Right forelimb (tissue), 1 donor: ENCODE results near the gene LGR6.
A peak's percentile ranks its signal among the peaks of the same experiment; 100 is the strongest.
"Not testable (repeated sequence)": the region's sequence is repeated elsewhere in the genome, so short reads cannot be mapped to it uniquely, and the experiment has no call there.

ENCODE experiments used
- DNase-seq: peaks from one replicate; pipeline ENCODE4 v3.0.0-alpha.2; 2018

Gene LGR6

DNA sequence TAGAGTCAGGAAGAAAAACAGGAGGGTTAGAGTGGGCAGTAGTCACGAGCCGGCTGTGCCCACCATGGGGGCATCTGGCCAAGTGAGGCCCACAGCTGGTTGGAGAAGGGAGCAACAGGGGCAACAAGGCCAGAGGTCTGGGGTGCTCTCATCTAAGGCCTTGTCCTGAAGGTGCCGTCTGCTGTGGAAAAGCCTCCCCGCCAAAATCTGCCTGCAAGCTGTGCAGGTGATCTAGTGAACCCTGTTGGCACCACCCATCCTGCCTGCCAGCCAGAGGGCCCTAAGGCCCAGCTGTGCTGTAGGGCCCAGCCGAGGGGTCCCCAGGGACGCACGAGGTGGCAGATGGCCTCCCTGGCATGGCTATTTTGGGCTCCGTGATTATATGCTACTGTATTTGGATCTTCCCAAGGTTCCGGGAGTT is 51.3 kb downstream of the LGR6 start:
- DNase-seq: peak; percentile 46

- DNase-seq: peak; percentile 40
Observed at GRCh38 chr1:202245391-202245790, 51.8 kb downstream of the LGR6 start.

- peak; percentile 6 for DNase-seq
Observed at GRCh38 chr1:202247104-202247503, 53.5 kb downstream of the LGR6 start.

GRCh38 chr1:202247837-202248795 is 54.5 kb downstream of the LGR6 start:
- DNase-seq: peak; percentile 58

DNA sequence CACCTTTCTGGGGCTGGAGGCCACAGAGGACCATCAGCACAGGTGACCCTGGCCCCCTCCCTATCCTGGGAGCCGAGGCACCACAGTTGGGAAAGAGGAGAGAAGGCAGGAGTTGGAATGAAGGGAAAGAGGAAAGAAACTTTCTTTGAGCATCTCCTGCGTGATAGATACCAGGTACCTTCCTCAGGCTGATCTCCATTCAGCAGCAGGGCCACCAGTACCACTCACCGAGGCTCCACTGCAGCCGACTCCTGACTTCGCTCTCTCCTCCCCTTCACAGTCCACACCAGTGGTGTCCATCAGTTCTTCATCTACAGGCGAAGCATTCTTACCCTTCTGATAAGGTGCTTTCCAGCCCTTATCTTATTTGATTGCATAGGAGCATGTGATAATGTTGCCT is 55.3 kb downstream of the LGR6 start:
- no peak for DNase-seq

- peak; percentile 23 for DNase-seq
Observed at GRCh38 chr1:202249436-202249835, 55.8 kb downstream of the LGR6 start.

DNA sequence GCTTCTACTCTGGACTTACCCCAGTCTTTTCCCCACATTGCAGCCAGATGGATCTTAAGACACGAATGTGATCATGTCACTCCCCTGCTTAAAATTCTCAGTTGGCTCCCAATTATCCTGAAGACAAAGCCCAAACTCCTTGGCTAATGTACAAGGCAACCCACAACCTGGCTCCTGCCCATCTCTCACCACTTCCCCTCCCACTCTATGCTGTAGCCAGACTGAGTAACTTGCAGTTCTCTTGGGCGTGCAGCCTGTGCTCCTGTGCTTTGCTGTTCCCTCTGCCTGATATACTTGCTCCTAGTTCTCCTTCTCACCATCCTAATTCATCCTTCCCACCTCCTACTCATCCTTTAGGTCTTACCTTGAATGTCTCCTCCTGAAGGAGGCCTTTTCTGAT is 56.2 kb downstream of the LGR6 start:
- peak; percentile 39 for DNase-seq

- no peak for DNase-seq
Observed at GRCh38 chr1:202250982-202251381, 57.4 kb downstream of the LGR6 start.

- DNase-seq: peak; percentile 42
Observed at GRCh38 chr1:202251424-202252256, 58.0 kb downstream of the LGR6 start.

DNA sequence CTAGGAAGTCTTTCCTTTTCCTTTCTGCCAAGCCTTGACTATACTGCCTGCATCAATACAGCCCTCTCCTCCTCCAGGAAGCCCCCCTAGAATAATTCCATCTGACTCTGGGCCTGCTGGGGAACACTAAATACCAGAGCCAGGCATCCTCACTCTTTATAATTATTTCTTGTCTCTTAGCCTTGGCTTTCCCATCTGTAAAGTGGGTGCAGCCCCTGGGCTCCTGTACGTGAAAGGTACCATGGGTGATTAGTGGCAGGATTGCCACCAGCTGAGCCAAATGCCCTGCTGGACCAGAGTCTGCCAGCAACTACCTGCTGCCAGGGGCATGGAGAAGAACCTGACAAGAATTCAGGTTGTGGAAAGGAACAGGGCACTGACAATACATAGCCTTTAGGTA is 58.7 kb downstream of the LGR6 start:
- DNase-seq: peak; percentile 5

DNA sequence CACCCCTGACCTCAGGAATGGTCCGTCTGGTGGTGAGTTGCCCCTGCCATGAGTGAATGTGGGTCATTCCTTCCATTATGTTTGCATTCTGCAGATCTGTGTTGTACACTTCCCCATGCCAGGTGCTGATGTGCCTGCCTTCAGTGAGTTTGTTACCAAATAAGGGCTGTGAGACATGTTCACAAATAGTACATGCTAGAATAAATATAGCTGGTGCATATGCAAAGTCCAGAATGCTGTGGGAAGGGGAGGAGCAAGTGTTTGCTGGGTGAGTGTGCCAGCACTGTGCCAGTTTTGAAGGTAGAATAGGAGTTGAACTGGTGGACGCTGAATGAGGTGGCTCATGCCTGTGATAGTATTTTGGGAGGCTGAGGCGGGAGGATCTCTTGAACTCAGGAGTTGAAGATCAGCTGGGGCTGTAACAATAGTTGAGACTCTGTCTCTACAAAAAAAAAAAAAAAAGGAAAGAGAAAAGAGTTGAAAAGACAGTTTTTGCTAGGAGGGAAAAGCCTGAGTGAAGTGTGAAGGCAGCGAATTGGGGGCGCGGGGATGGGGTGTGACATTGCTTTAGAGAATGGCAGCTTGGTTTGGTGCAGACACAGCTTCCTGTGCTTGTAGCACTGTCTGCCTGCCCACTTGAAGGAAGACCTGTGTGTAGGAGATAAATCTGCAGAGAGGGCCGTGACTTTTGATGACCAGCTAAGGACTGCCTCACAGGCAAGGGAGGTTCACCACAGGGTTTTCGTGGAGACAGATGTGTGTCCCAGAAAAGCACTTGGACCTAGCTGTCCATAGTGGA is 61.1 kb downstream of the LGR6 start:
- peak; percentile 9 for DNase-seq

DNA sequence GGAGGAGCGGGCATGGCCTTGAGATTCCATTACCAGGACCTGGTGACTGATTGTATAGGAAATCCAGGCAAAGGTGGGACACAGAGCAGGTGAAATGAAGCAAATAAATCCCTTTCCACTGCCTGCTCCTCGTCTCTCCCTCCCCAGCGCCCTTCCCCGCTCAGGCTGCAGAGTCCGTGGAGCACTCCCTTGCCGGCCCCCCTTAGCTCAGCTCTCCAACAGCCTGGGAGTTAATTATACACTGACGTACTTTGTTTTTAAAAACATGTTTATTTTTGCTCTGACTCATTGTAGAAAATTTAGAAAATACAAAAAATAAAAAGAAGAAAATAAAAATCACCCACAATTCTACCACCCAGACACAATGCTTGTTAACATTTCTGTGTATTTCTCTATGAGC is 61.7 kb downstream of the LGR6 start:
- DNase-seq: no peak

DNA sequence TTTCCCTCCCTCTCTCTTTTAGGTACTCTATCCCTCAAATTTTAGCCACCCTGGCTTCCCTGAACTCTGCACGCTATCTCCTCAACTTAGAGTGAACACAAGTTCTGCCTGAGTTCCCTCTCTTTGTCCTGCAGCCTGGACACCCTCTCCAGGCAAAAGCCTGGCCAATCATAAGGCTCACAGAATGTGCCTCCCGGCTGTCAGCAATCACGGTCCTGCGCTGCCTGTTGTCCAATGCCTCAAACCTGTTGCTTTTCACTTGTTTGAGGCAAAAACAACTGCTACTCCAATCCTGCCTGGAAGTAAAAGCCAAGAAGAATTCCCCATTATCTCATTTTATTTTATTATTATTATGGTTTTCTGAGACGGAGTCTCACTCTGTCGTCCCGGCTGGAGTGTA is 66.1 kb downstream of the LGR6 start:
- DNase-seq: peak; percentile 2

DNA sequence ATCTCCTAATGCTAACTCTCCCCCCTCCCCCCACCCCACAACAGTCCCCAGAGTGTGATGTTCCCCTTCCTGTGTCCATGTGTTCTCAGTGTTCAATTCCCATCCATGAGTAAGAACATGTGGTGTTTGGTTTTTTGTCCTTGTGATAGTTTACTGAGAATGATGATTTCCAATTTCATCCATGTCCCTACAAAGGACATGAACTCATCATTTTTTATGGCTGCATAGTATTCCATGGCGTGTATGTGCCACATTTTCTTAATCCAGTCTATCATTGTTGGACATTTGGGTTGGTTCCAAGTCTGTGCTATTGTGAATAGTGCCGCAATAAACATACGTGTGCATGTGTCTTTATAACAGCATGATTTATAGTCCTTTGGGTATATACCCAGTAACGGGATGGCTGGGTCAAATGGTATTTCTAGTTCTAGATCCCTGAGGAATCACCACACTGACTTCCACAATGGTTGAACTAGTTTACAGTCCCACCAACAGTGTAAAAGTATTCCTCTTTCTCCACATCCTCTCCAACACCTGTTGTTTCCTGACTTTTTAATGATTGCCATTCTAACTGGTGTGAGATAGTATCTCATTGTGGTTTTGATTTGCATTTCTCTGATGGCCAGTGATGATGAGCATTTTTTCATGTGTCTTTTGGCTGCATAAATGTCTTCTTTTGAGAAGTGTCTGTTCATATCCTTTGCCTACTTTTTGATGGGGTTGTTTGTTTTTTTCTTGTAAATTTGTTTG is 67.8 kb downstream of the LGR6 start:
- DNase-seq: not testable (repeated sequence)

- no peak for DNase-seq
Observed at GRCh38 chr1:202263628-202264027, 70.0 kb downstream of the LGR6 start.

GRCh38 chr1:202264300-202264699 is 70.7 kb downstream of the LGR6 start:
- DNase-seq: peak; percentile 44

GRCh38 chr1:202264726-202265125 is 71.1 kb downstream of the LGR6 start:
- peak; percentile 12 for DNase-seq

DNA sequence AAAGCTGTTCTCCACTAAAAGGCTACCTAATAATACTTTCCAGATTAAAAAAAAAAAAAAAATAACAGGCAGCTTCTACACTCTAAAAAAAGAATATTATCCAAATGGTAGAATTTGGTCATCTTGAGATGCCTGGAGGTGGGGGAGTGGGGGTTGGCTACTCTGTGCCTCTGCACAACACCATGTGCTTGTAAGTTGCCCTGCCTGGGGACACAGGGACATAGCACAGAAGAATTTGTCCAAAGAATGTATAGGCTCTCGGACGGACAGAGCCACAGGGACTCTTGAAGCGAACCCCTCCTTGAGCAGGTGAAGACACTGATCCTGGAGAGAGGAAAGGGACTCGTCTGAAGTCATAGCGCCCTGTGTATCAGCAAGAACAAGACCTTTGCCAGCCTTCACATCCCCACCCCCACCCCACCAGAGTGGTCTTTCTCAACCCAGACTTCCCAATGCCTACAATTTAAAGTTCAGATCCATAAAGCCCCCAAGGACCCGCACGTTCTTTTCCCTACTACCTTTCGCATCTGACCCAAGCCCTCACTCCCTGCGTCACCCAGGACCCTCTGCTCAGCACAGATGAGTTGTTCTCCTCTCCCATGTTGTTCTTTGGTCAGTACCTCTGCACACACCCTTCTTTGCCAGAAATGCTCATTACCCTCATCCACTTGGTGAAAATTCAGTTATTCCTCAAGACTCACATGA is 72.6 kb downstream of the LGR6 start:
- DNase-seq: no peak

- peak; percentile 32 for DNase-seq
Observed at GRCh38 chr1:202268032-202268431, 74.4 kb downstream of the LGR6 start.

DNA sequence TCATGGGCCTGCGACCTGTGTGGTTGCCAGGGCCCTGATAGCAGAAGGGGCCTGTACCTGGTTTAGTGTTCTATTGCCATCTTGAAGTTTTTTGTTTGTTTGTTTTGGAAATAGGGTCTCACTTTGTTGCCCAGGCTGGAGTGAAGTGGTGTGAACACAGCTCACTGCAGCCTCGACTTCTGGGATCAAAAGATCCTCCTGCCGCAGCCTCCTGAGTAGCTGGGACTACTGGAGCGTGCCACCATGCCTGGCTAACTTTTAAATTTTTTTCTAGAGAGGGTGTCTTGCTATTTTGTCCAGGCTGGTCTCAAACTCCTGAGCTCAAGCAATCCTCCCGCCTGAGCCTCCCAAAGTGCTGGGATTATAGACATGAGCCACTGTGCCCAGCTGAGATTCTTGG is 75.2 kb downstream of the LGR6 start:
- DNase-seq: peak; percentile 6

GRCh38 chr1:202270871-202271326 is 77.3 kb downstream of the LGR6 start:
- DNase-seq: peak; percentile 15
